Superior temporal gyrus (tissue), 1 donor: ENCODE measurements around the gene SLC2A13.
"Not testable (repeated sequence)": the region's sequence is repeated elsewhere in the genome, so short reads cannot be mapped to it uniquely, and the experiment has no call there.

ENCODE experiments used
- DNase-seq: peaks from one replicate; pipeline ENCODE4 v3.0.0-alpha.2; 2016; ENCODE audit errors: extremely low spot score

Gene SLC2A13

DNA sequence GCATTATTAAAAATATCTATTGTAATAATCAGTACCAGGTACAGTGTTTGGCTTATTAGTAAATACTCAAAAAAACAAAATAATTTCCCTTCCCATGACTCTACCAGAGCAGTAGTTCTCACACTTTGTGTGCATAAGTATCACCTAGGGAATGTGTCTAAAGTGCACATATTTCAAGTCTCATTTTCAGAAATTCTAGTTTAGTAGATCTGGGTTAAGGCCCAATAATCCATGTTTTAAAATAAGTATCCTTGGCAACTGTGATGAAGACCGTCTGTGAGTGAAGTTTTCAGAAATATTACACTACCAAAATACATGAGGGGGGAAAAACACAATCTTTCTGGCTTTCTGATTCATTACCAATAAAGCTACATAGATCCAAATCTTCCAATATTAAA is 237.6 kb downstream of the SLC2A13 start:
- no peak for DNase-seq

DNA sequence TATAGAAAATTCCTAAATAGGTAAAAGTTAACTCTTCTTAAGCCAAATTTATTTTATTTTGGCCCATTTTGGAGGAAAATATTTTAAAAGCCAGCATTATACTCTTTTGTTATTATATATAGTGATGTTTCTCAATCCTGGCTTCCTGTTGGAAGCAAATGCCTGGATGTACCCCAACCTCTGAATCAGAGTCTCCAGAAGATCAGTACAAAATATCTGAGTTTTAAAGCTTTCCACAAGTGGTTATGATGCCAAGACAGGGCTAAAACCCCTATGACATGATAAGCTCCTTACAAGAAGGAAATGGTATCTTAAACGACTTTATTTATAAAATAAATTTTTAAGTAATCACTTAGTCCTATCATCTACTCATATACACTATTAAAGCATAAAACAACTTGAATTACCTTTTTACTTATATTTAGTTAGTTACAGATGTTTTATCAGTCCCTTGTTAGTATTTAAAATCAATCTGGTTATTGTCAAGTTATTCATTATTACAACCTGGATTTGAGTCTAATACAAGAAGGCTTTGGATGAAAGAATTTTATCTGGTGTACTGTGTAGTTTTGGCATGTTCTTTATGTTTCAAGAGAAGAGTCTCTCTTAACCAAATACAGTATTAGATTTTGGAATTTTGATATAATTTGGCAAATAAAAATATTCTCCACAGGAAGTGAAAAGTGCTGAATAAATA is 238.1 kb downstream of the SLC2A13 start:
- no peak for DNase-seq

DNA sequence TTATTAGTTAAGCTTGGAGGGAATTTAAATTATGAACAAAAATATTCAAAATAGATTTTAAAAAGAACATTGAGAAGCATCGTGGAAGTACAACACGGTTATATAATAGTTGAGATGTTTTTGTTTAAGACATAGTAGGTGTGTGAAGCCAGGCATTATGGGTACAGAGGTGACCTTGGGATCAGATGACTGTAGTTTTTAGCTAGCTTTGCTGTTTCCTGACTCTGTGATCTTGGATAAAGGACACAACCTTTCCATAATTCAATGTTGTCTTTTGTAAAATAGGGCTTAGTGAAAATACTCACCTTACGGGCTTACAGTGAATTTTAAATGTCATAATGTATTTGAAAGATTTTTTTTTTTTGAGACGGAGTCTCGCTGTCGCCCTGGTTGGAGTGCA is 239.7 kb downstream of the SLC2A13 start:
- DNase-seq, result no peak

DNA sequence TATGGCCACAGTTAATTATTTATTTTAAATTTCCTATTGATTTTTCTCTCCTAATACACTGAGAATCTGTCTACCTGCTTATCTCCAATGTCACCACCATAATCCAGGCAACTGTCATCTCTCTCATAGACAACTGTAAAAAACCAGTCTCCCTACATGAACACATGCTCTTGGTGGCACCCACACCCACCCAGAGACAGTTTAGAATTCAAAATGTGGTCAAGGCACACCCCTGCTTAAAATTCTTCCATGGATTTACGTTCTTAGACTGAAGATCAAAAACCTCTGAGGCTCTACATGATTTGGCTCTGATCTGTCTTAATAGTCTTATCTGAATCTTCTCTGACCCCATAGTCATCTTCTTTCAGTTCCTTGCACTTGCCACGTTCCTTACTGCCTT is 245.2 kb downstream of the SLC2A13 start:
- DNase-seq, result no peak

DNA sequence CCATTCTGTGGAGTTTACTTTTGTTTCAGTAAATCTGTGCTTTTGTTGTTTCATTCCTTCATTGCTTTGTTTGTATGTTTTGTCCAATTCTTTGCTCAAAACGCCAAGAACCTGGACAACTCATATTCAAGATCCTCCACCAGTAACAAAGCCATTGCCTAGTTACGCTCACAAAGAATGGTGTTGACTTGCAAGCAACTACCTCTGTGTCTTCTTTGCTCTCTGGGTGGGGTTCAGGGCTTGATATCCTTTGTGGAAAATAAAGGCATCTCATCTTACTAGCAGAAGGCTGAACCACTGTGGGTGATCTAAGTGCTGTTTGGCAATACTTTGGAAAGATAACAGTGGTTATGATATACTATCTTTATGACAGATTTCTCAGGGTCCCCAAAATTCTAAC is 252.9 kb downstream of the SLC2A13 start:
- no peak for DNase-seq

DNA sequence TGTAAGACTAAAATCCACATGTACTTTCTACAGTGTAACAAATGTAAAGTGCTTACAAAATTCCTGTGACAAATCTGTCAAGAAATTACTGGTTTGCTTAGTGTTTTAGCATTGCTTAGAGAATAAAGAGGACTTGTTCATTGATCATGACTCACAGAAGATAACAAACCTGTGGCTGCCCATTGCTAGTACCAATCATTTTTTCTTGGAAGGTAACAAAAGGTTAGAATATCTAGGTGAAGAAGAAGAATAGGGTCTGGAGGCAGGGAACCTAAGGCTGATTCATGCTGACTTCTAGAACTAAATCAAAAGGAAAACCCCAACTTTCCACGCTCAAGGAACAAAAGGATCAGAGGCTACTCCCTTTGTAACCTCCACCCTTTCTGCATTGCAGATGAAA is 253.5 kb downstream of the SLC2A13 start:
- DNase-seq, result no peak

DNA sequence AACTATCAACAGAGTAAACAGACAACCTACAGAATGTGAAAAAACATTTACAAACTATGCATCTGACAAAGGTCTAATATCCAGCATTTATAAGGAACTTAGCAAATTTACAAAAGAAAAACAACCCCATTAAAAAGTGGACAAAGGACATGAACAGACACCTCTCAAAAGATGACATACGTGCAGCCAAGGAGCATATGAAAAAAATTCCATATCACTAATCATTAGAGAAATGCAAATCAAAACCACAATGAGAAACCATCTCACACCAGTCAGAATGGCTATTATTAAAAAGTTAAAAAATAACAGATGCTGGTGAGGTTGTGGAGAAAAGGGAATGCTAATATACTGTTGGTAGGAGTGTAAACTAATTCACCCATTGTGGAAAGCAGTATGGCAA is 257.7 kb downstream of the SLC2A13 start:
- DNase-seq, result not testable (repeated sequence)

DNA sequence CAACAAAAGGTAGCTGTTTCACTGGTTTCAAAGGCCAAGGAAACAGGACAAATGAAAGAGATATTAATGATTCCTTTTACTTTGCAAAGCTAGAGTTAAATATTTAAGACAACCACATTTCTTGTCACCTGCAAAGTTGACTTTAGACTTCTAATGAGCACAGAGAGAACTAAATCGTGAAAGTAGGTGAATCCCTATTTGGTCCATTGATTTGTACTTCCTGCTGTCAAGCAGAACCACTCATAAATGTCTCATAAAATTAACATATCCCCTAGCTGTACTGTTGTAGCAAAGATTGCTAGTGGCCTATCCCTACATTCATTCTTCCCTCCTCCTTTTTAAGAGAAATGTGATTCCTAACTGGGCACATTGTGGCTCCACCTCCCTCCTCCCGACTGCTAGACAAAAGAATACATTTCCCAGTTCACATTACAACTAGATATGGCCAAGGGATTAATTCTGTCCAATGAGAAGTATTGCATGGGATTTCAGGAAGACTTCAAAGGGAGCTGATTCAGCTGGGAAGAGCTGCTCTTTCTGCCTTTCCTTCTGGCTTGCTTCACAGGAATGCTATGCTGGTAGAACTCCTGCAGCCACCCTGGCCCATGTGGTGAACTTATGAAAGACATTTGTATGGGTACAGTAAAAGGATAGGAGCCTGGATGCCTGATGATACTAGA is 258.8 kb downstream of the SLC2A13 start:
- DNase-seq, result no peak

DNA sequence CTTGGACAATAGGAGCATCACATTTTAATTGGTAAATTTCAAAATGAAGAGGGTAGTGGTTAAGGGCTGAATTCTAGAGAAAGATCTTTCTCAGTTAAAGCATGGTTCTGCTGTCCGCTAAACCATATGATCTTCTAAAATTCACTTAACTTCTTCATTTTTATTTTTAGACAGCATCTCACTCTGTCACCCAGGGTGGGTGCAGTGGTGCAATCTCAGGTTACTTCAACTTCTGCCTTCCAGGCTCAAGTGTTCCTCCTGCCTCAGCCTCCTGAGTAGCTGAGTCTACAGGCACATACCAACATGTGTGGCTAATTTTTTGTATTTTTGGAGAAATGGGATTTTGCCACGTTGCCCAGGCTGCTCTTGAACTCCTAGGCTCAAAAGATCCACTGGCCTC is 259.6 kb downstream of the SLC2A13 start:
- no peak for DNase-seq

DNA sequence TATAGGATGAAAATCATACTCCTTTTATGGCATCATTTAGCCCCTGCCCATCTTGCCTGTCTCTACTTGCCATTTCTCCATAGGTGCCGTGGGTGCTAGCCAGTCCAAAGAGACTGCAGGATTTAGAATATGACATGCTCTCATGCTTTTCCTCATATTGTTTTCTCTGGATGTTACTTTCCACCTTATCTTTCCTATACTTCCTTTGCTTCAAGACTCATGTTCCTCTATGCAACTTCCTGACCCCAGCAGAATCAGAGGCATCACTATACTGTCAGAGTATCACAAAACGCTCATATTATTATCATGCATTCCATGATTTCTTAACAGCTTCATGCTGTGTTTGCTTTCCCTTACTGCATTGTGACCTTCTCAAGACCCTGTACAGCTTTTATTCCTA is 265.5 kb downstream of the SLC2A13 start:
- DNase-seq, result no peak

DNA sequence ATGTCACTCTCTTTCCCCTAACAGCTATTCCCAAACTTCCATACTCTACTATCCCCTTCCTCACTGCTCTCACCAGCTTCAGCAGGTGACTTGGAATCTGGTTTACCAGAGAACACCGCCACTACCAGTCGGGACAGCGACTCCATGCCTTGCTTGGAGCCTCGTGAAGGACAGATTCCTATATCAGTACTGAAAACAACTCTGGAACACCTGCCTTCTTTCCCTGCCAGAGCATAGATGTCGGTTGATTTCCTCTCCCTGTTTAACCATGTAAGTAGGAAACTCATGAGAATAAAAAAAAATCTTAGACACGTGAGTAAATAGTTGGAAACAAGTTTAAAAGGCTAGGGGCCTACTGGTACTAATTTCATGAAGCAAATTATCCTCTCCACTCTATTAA is 266.8 kb downstream of the SLC2A13 start:
- no peak for DNase-seq

DNA sequence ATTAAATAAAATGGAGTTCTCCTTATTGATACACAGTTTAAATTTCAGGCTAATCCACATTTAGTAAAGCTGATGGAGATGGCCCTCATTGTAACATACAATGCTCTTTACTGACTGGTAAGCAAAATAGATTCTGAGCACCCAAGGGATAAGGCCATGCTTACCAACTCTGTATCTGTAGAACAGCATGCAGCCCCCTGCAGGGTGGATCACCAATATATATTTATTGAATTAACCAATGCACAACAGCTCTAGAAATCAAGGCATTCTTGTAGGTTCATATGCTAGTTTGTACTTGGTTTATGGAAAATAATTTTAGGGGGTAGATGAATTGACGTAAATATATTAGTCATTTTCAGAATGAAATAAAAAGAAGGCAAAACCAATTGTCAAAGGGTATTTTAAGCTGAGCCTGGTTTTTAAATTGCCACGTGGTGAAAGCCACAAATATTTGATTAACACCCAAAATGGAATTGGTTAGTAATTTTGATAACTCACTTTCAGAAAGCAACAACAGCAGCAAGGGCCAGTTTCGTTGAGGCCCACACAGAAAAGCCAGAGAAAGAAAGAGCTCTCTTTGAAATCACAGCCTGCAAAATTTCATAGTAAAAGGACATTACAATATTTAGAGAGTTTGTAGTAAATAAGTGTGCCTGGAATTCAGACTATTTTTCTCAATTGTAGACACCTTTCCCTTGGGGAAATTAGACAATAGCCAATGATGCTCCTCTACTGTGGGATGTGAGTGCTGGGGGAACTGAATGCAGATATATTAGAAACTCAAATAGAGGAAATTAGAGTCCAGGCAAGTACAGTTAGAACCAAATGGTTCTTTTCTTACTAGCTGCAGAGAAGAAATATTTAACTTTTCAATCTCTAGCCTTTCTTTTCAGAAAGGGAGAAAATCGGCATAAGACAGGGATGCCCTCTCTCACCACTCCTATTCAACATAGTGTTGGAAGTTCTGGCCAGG is 270.1 kb downstream of the SLC2A13 start:
- DNase-seq, result no peak

DNA sequence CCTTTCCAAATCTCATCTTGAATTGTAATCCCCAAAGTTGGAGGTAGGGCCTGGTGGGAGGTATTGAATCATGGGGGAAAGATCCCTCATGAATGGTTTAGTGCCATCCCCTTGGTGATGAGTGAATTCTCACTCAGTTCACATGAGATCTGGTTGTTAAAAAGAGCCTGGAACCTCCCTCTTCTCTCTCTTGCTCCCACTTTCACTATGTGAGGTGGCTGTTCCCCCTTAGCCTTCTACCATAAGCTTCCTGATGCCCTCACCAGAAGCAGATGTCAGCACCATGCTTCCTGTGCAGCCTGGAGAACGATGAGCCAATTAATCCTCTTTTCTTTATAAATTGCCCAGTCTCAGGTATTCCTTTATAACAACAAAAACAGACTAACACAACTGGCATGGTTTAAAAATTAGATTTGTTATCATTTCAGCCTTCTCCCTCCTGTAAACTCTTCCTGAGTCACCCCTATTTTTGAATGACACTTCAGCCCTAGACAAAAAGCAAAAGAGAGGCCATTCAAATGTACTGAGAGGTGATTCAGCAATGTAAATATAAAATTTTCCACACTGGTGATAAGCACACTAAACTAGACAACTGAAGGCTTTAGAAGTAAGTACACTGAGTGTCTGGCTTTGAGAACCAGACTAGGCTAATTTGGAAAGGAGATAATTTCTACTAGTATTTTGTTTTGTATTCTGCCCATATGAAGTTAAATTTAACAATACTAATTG is 274.1 kb downstream of the SLC2A13 start:
- no peak for DNase-seq

DNA sequence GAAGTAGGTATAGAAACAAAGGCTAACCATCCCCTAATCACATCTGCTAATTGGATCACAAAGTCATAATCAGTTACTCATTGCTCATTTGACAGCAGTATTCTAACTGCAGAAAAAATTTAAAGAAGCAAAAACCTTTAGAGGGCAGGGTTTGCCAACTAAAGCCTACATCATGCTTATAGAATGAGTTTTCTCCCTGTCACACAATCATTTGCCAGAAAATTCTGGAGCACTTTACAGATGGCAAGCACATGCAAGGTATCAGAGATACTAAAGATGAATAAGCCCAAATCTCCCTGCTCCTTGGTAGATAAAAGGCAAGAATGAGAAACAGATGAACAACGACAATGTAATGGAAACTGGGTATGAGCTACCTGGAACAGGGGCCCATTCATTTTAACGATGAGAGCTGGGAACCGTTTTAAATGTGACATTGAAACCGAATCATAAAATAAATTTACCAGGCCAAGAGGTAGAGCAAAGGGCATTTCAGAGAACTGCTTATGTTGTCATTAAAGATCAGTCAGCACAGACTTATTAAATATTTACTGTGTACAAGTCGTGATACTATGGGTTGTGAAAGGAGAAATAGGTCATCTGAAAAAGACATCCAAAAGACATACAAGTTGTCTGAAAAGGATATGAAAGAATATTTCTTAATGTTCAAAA is 274.9 kb downstream of the SLC2A13 start:
- DNase-seq, result no peak

DNA sequence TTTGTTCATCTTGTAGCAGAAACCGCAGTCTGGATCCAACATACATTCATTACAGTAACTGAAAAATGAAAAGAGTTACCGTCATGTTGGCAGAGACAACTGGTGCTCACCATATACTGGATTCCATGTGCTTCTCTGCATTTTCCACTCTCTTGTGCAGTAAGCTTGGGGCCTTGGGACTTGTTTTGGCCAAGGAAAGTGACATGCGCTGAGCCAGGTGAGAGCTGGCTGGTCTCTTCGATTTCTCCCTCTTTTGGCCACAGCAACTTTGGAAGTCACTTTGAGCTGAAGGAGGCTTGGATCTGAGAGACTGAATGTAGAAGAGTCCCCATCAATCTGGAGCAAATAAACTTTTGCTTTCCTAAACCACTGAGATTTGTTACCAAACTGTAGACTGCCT is 275.7 kb downstream of the SLC2A13 start:
- DNase-seq, result no peak

DNA sequence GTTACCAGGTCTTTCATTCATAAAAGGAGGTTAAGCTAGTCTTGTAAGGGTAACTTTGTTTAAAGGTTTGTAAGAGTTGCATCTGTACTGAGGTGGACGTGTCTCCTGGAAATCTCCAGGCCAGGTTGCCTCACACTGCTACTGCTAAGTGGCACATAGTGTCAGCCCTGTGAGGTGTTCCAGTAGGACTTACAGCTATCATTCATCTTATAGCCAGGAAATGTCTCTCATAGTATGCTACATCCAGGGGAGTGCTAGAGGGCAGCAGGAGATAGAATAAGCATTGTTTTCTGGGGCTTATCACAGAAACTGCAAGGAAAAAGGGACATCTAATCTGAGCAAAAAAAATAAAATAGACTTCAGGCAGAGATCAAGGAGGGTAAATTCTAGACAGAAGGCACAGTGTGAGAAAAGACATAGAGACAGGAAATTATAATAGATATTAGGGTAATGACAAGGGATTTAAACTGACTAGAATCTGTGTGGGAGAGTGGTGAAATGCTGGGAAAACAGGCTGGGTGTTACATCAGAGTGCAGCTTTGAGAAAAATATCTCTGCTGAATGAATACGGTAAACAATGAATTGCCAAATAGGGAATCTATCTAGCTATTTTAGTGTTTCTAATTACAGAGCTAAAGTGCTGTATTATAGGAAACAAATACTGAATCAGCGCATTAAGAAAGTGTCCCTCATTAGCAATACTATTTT is 281.2 kb downstream of the SLC2A13 start:
- no peak for DNase-seq

DNA sequence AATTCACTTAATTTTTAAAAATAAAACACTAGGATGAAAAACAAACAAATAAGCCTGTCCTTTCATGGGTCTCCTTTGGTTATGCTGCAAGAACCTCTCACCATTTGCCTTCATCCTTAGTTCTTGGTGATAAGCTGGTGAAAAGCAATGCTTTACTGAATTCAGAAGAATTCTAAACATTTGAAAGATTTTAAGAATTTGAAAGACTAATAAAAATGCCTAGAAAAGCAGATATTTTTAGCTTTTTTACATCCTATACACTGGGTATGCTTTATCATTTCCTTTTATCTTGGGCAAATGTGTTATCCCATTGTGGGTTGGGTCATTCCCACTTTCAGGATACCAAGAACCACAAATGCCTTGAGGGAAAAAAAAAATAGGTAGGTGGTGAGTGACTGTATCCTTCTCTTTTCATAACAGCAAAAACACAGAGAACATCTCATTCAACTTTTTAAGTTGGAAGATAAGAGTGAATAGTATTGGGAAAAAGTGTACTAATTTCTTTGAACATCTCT is 289.2 kb downstream of the SLC2A13 start:
- DNase-seq, result no peak

DNA sequence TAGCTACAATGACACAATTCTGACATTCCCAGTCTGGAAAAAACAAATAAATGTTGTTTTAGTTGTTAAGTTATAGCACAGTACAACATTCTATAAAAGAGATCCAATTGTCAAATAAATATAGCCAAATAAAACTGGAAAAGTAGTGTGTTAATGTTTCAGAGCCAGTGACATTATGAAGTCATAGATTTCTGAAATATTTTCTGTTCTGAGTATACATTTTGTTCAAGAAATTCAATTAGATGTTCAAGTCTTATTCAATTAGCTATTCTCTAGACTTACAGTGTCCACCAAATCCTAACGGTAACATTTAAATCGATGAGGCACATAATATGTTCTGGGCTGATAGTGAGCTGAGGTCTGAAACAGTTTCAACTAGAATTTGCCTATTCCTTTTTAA is 290.1 kb downstream of the SLC2A13 start:
- no peak for DNase-seq

DNA sequence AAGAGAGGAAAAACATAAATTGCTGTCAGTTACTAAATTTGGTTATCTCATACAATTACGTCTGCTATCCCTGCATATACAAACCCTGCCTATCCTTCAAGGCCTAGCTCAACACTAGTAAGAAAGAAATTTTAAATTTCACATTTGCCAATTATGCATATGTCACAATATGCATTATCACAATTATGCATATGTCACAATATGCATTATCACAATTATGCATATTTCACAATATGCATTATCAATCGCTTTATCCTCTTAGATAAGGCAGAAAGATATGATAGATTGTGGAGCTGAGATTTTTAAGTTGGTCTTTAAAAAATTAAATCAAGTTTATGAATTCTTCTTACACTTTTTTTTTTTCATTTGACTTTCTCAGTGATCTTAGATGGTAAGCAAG is 291.3 kb downstream of the SLC2A13 start:
- DNase-seq, result no peak

DNA sequence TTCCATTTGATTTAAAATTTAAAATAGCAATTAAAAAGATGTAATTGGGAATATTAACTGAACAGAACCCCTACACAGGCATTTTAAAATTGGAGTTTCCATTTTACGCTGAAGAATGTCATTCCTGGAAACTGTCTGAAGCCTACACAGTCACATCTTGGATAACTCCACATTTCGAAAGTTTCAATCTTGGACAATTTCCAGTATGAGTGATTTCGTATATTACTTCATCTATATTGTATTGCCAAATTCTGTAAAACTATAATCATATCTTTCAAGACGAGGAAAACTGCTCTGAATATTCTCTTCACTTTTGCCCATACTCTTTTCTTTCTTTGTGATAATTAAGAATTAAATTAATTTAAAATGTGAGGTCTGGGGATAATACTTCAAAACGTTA is 292.1 kb downstream of the SLC2A13 start:
- no peak for DNase-seq
